ENCODE data around the gene SLC39A9.
"Not testable (repeated sequence)": the region's sequence is repeated elsewhere in the genome, so short reads cannot be mapped to it uniquely, and the experiment has no call there.

The SLC39A9 gene

GRCh38 chr14:69428289-69428998 is 30.0 kb downstream of the SLC39A9 start:
- no peak for DNase-seq

GRCh38 chr14:69429643-69430042 is 31.2 kb downstream of the SLC39A9 start:
- DNase-seq = no peak

- DNase-seq = no peak
Observed at GRCh38 chr14:69430306-69430939, 31.9 kb downstream of the SLC39A9 start.

- DNase-seq = no peak
Observed at GRCh38 chr14:69432364-69432763, 33.9 kb downstream of the SLC39A9 start.

- no peak for DNase-seq
Observed at GRCh38 chr14:69439521-69440270, 41.2 kb downstream of the SLC39A9 start.

GRCh38 chr14:69441948-69442347 is 43.5 kb downstream of the SLC39A9 start:
- no peak for DNase-seq

GRCh38 chr14:69443296-69443805 is 44.9 kb downstream of the SLC39A9 start:
- no peak for DNase-seq

- DNase-seq = no peak
Observed at GRCh38 chr14:69449216-69449615, 50.7 kb downstream of the SLC39A9 start.

GRCh38 chr14:69451941-69452340 is 53.4 kb downstream of the SLC39A9 start:
- no peak for DNase-seq

GRCh38 chr14:69458350-69458749 is 59.9 kb downstream of the SLC39A9 start:
- no peak for DNase-seq

- DNase-seq = no peak
Observed at GRCh38 chr14:69459122-69459521, 60.6 kb downstream of the SLC39A9 start.

- DNase-seq = peak; percentile 61
Observed at GRCh38 chr14:69460093-69460701, 61.7 kb downstream of the SLC39A9 start.

GRCh38 chr14:69464379-69464778 is 65.9 kb downstream of the SLC39A9 start:
- DNase-seq = no peak

- no peak for DNase-seq
Observed at GRCh38 chr14:69464829-69465228, 66.3 kb downstream of the SLC39A9 start.

- DNase-seq = no peak
Observed at GRCh38 chr14:69468949-69469348, 70.5 kb downstream of the SLC39A9 start.

- no peak for DNase-seq
Observed at GRCh38 chr14:69471436-69471835, 72.9 kb downstream of the SLC39A9 start.

GRCh38 chr14:69471916-69472315 is 73.4 kb downstream of the SLC39A9 start:
- DNase-seq = no peak

GRCh38 chr14:69473260-69473659 is 74.8 kb downstream of the SLC39A9 start:
- no peak for DNase-seq

- DNase-seq = no peak
Observed at GRCh38 chr14:69473946-69474345, 75.5 kb downstream of the SLC39A9 start.

- peak; percentile 66 for DNase-seq
Observed at GRCh38 chr14:69475194-69475818, 76.8 kb downstream of the SLC39A9 start.

GRCh38 chr14:69476824-69477450 is 78.4 kb downstream of the SLC39A9 start:
- not testable (repeated sequence) for DNase-seq

- not testable (repeated sequence) for DNase-seq
Observed at GRCh38 chr14:69478055-69478454, 79.6 kb downstream of the SLC39A9 start.
